IPS-18a (cell line): ENCODE measurements around the gene MRPS6.

Experiments used
- H3K27ac ChIP-seq: one replicate; pipeline ENCODE4 v1.5.1; 2013; ENCODE audit warnings: low read length
- H3K27me3 ChIP-seq: one replicate; pipeline ENCODE4 v1.6.1; 2013; ENCODE audit warnings: mild to moderate bottlenecking, low read length; ENCODE audit not compliant: control insufficient read depth, insufficient read depth
- H3K36me3 ChIP-seq: one replicate; pipeline ENCODE4 v1.6.1; 2013; ENCODE audit warnings: low read depth, low read length; ENCODE audit not compliant: control insufficient read depth
- H3K4me1 ChIP-seq: one replicate; pipeline ENCODE4 v1.6.1; 2013; ENCODE audit warnings: low read depth, low read length; ENCODE audit not compliant: control insufficient read depth
- H3K4me3 ChIP-seq: one replicate; pipeline ENCODE4 v1.5.1; 2013; ENCODE audit warnings: low read length
- H3K9ac ChIP-seq: one replicate; pipeline ENCODE4 v1.6.1; 2013; ENCODE audit warnings: mild to moderate bottlenecking, low read length, moderate library complexity
- H3K9me3 ChIP-seq: one replicate; pipeline ENCODE4 v1.6.1; 2013; ENCODE audit warnings: low read depth, low read length; ENCODE audit not compliant: control insufficient read depth

Gene MRPS6

GRCh38 chr21:34073032-34073748 lies at the start of gene MRPS6, which contains the start of gene SLC5A3:
Gene MRPS6 (plus strand): TSS chr21:34073578. CDS start chr21:34073701, 123 bp downstream.
Gene SLC5A3 (plus strand): TSS chr21:34073578. CDS start chr21:34095199, 21,621 bp downstream.
- Histone ChIP-seq H3K4me3 (peak within 1 kb of the TSS; percentile 79), H3K9ac (peak within 1 kb of the TSS; percentile 80), H3K27me3 (peaks cover 12% of the 10 kb centered on the region), H3K4me1 (peaks cover 24% of the 10 kb centered on the region), H3K36me3 (peaks cover under 1% of the 10 kb centered on the region), H3K27ac (no peak within 1 kb of the TSS), H3K9me3 (no peaks in the 10 kb centered on the region)

GRCh38 chr21:34023691-34024373 lies 49.5 kb upstream of the MRPS6 start:
- Histone ChIP-seq H3K9ac (no peak overlapping the region), H3K36me3 (no peaks in the 10 kb centered on the region), H3K9me3 (no peaks in the 10 kb centered on the region), H3K4me1 (peaks cover 14% of the 10 kb centered on the region), H3K27me3 (no peaks in the 10 kb centered on the region), H3K4me3 (no peak overlapping the region), H3K27ac (no peak overlapping the region)

GRCh38 chr21:34024374-34024693 lies 49.0 kb upstream of the MRPS6 start:
- no peaks in the 10 kb centered on the region for H3K27me3 ChIP-seq
- peaks cover 14% of the 10 kb centered on the region for H3K4me1 ChIP-seq
- H3K9ac ChIP-seq = no peak overlapping the region
- H3K27ac ChIP-seq = no peak overlapping the region
- H3K4me3 ChIP-seq = no peak overlapping the region
- H3K9me3 ChIP-seq = no peaks in the 10 kb centered on the region
- H3K36me3 ChIP-seq = no peaks in the 10 kb centered on the region

GRCh38 chr21:34027721-34028461 lies 45.5 kb upstream of the MRPS6 start:
- H3K36me3 ChIP-seq = no peaks in the 10 kb centered on the region
- no peak overlapping the region for H3K4me3 ChIP-seq
- H3K27ac ChIP-seq = no peak overlapping the region
- peaks cover 9% of the 10 kb centered on the region for H3K4me1 ChIP-seq
- no peaks in the 10 kb centered on the region for H3K9me3 ChIP-seq
- H3K9ac ChIP-seq = no peak overlapping the region
- H3K27me3 ChIP-seq = no peaks in the 10 kb centered on the region

GRCh38 chr21:34029743-34030528 lies 43.4 kb upstream of the MRPS6 start:
- H3K27ac ChIP-seq = no peak overlapping the region
- no peaks in the 10 kb centered on the region for H3K27me3 ChIP-seq
- H3K9me3 ChIP-seq = no peaks in the 10 kb centered on the region
- H3K4me1 ChIP-seq = peaks cover 3% of the 10 kb centered on the region
- no peak overlapping the region for H3K9ac ChIP-seq
- H3K36me3 ChIP-seq = no peaks in the 10 kb centered on the region
- peak overlapping the region; percentile 33 for H3K4me3 ChIP-seq

GRCh38 chr21:34031835-34032370 lies 41.5 kb upstream of the MRPS6 start:
- no peaks in the 10 kb centered on the region for H3K9me3 ChIP-seq
- H3K27ac ChIP-seq = no peak overlapping the region
- H3K27me3 ChIP-seq = no peaks in the 10 kb centered on the region
- no peak overlapping the region for H3K9ac ChIP-seq
- peaks cover 8% of the 10 kb centered on the region for H3K4me1 ChIP-seq
- H3K36me3 ChIP-seq = no peaks in the 10 kb centered on the region
- H3K4me3 ChIP-seq = no peak overlapping the region

GRCh38 chr21:34034369-34035014 lies 38.9 kb upstream of the MRPS6 start:
- Histone ChIP-seq H3K4me3 (no peak overlapping the region), H3K27me3 (no peaks in the 10 kb centered on the region), H3K9me3 (no peaks in the 10 kb centered on the region), H3K4me1 (peaks cover 8% of the 10 kb centered on the region), H3K36me3 (no peaks in the 10 kb centered on the region), H3K9ac (no peak overlapping the region), H3K27ac (no peak overlapping the region)

- Histone ChIP-seq H3K9ac (no peak overlapping the region), H3K27me3 (no peaks in the 10 kb centered on the region), H3K27ac (no peak overlapping the region), H3K4me1 (peaks cover 5% of the 10 kb centered on the region), H3K36me3 (no peaks in the 10 kb centered on the region), H3K9me3 (no peaks in the 10 kb centered on the region), H3K4me3 (no peak overlapping the region)
Measured at GRCh38 chr21:34035619-34036354, 37.6 kb upstream of the MRPS6 start.

GRCh38 chr21:34037009-34037795 lies 36.2 kb upstream of the MRPS6 start:
- H3K27ac ChIP-seq = no peak overlapping the region
- H3K36me3 ChIP-seq = no peaks in the 10 kb centered on the region
- H3K4me3 ChIP-seq = no peak overlapping the region
- no peak overlapping the region for H3K9ac ChIP-seq
- H3K9me3 ChIP-seq = no peaks in the 10 kb centered on the region
- H3K27me3 ChIP-seq = no peaks in the 10 kb centered on the region
- H3K4me1 ChIP-seq = peaks cover 5% of the 10 kb centered on the region
